Panc1 (cell line): ENCODE data around the gene POLN. TPM values are rescaled to one million over a fixed set of nuclear protein-coding genes. Genes with fewer than 3 reads are reported as not detected.

Experiments used
- ATAC-seq: fragments of 200-7000 bp; cut with Tn5 transposase; 2 replicates; pipeline ENCODE4 v1.9.1; 2020; ENCODE audit warnings: mild to moderate bottlenecking, moderate library complexity
- BruUV-seq: library from RNA; stranded (reverse); fragments of 400-500 nt; replicated peaks from 2 replicates; lab custom pipeline; 2021; lab: Mats Ljungman, UMichigan
- CTCF ChIA-PET: fragments of 300-600 bp; sonication (Branson Sonifier 250); formaldehyde crosslinking; loops from one replicate; lab custom pipeline; 2022; ENCODE audit warnings: antibody characterized with exemption; lab: Charles Lee
- POLR2A ChIA-PET: fragments of 300-600 bp; sonication (Branson Sonifier 250); formaldehyde crosslinking; loops from one replicate; lab custom pipeline; 2022; ENCODE audit warnings: antibody characterized with exemption; lab: Charles Lee
- DNase-seq: peaks from one replicate; pipeline ENCODE4 v3.0.0-alpha.2; 2010; ENCODE audit warnings: low read depth, low spot score
- H3K27ac ChIP-seq: 2 replicates; pipeline ENCODE4 v1.5.1; 2011; ENCODE audit warnings: mild to moderate bottlenecking, low read length, inconsistent platforms
- H3K27me3 ChIP-seq: fragments of 200-500 bp; sonication (Bioruptor generic); 2 replicates; pipeline ENCODE4 v1.6.0; 2014; ENCODE audit warnings: low read length, inconsistent platforms; ENCODE audit not compliant: control insufficient read depth, insufficient read depth
- H3K36me3 ChIP-seq: fragments of 200-500 bp; sonication (Bioruptor generic); 2 replicates; pipeline ENCODE4 v1.5.1; 2014; ENCODE audit warnings: inconsistent platforms, mild to moderate bottlenecking, low read length, moderate library complexity; ENCODE audit not compliant: control insufficient read depth, insufficient read depth
- H3K4me1 ChIP-seq: 2 replicates; pipeline ENCODE4 v1.5.1; 2011; ENCODE audit warnings: inconsistent platforms, mild to moderate bottlenecking, low read length, moderate library complexity; ENCODE audit not compliant: control insufficient read depth, insufficient read depth
- H3K4me3 ChIP-seq, 2 experiments: 2 replicates each; pipeline ENCODE4 v1.5.1; 2011 to 2012; ENCODE audit warnings: low read depth in 2 of 2, low read length in 2 of 2, mild to moderate bottlenecking in 2 of 2, inconsistent platforms in 1 of 2, moderate library complexity in 1 of 2
- H3K9me3 ChIP-seq: fragments of 200-500 bp; sonication (Bioruptor generic); 2 replicates; pipeline ENCODE4 v1.5.1; 2014; ENCODE audit warnings: low read depth, mild to moderate bottlenecking, inconsistent platforms, low read length, moderate library complexity; ENCODE audit not compliant: control insufficient read depth, insufficient read depth
- POLR2AphosphoS5 ChIP-seq: IDR thresholded peaks from 2 replicates; pipeline ENCODE4 v1.6.1; 2012; ENCODE audit warnings: mild to moderate bottlenecking, low read depth, low read length, moderate library complexity
- SIN3A ChIP-seq: IDR thresholded peaks from 2 replicates; pipeline ENCODE4 v1.6.1; 2012; ENCODE audit warnings: low read depth, mild to moderate bottlenecking, low read length, moderate library complexity, borderline replicate concordance; ENCODE audit not compliant: insufficient read depth
- TCF7L2 ChIP-seq: IDR thresholded peaks from 2 replicates; pipeline ENCODE4 v1.6.1; 2011; ENCODE audit warnings: mild to moderate bottlenecking, low read depth, low read length, inconsistent platforms
- in situ Hi-C: cut with HindIII; loops from 2 replicates; pipeline ENCODE4 v1.10.0; 2016; ENCODE audit warnings: low sequenced_read_pairs, low pct_unique_long_range_greater_than_20kb
- intact Hi-C: fragments of 100-400 bp; cut with micrococcal nuclease; formaldehyde crosslinking; loops from one replicate; pipeline ENCODE4 v1.10.0; 2022; ENCODE audit not compliant: unreplicated experiment
- total RNA-seq: library from RNA; stranded (reverse); gene quantifications from one replicate; pipeline ENCODE4 v1.2.1, GENCODE V29; 2021; ENCODE audit not compliant: unreplicated experiment
- TF ChIP-seq, protein P1 (sequence below), 2 experiments: IDR thresholded peaks; 2 replicates each; pipeline ENCODE4 v1.6.1; 2011 to 2012; ENCODE audit warnings: low read depth in 2 of 2, control low read depth in 1 of 2, low read length in 1 of 2, mild to moderate bottlenecking in 1 of 2, moderate library complexity in 1 of 2; ENCODE audit not compliant: insufficient read depth in 1 of 2
- TF ChIP-seq, protein P2 (sequence below): fragments of 450-650 bp; IDR thresholded peaks from 2 replicates; pipeline ENCODE4 v1.5.1; 2017; ENCODE audit warnings: mild to moderate bottlenecking

Gene POLN
- total RNA-seq, 1 experiment from 2014 or later: 4.3 TPM

DNA sequence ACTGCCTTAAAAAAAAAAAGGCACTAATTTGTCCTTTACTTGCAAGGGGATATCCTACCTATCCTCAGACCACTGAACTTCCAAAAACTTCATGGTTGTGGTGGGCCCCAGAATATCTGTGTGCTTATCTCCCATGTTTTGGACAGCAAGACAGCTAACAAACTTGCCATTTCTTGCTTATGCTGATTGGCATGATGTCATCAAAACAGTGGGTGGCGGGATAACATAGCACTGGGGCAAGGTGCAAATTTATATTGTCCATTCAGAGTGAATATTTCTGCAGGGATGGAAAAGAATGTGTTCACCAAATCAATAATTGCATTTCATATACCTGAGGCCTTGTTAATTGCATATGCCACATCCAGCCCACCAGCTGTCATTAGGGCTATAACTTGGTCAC is 23.5 kb downstream of the POLN start:
- H3K4me3 ChIP-seq: no peak overlapping the region
- in situ Hi-C loops (no loop called here), intact Hi-C loops (no loop called here)
- no TSS peak for BruUV-seq
- H3K4me1 ChIP-seq: no peaks in the 10 kb centered on the region; the same call in 1 of the 2 replicates
- H3K36me3 ChIP-seq: no peaks in the 10 kb centered on the region; the same call in 1 of the 2 replicates
- ATAC-seq (no peak), DNase-seq (no peak)
- no peaks in the 10 kb centered on the region for H3K9me3 ChIP-seq
- H3K27ac ChIP-seq: no peak overlapping the region
- POLR2A ChIA-PET: no interaction called here
- TF ChIP-seq, protein P1, sequence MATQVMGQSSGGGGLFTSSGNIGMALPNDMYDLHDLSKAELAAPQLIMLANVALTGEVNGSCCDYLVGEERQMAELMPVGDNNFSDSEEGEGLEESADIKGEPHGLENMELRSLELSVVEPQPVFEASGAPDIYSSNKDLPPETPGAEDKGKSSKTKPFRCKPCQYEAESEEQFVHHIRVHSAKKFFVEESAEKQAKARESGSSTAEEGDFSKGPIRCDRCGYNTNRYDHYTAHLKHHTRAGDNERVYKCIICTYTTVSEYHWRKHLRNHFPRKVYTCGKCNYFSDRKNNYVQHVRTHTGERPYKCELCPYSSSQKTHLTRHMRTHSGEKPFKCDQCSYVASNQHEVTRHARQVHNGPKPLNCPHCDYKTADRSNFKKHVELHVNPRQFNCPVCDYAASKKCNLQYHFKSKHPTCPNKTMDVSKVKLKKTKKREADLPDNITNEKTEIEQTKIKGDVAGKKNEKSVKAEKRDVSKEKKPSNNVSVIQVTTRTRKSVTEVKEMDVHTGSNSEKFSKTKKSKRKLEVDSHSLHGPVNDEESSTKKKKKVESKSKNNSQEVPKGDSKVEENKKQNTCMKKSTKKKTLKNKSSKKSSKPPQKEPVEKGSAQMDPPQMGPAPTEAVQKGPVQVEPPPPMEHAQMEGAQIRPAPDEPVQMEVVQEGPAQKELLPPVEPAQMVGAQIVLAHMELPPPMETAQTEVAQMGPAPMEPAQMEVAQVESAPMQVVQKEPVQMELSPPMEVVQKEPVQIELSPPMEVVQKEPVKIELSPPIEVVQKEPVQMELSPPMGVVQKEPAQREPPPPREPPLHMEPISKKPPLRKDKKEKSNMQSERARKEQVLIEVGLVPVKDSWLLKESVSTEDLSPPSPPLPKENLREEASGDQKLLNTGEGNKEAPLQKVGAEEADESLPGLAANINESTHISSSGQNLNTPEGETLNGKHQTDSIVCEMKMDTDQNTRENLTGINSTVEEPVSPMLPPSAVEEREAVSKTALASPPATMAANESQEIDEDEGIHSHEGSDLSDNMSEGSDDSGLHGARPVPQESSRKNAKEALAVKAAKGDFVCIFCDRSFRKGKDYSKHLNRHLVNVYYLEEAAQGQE (IDR thresholded peaks at IDR 0.05; ENCODE audit: insufficient read depth in 1 of 2, low read depth in 2 of 2, low read length in 1 of 2): no peak
- TF ChIP-seq TCF7L2: no peak
- TF ChIP-seq POLR2AphosphoS5: no peak
- TF ChIP-seq SIN3A: no peak
- TF ChIP-seq, protein P2, sequence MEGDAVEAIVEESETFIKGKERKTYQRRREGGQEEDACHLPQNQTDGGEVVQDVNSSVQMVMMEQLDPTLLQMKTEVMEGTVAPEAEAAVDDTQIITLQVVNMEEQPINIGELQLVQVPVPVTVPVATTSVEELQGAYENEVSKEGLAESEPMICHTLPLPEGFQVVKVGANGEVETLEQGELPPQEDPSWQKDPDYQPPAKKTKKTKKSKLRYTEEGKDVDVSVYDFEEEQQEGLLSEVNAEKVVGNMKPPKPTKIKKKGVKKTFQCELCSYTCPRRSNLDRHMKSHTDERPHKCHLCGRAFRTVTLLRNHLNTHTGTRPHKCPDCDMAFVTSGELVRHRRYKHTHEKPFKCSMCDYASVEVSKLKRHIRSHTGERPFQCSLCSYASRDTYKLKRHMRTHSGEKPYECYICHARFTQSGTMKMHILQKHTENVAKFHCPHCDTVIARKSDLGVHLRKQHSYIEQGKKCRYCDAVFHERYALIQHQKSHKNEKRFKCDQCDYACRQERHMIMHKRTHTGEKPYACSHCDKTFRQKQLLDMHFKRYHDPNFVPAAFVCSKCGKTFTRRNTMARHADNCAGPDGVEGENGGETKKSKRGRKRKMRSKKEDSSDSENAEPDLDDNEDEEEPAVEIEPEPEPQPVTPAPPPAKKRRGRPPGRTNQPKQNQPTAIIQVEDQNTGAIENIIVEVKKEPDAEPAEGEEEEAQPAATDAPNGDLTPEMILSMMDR: no peak
- CTCF ChIA-PET: no interaction called here
- H3K27me3 ChIP-seq: no peaks in the 10 kb centered on the region

DNA sequence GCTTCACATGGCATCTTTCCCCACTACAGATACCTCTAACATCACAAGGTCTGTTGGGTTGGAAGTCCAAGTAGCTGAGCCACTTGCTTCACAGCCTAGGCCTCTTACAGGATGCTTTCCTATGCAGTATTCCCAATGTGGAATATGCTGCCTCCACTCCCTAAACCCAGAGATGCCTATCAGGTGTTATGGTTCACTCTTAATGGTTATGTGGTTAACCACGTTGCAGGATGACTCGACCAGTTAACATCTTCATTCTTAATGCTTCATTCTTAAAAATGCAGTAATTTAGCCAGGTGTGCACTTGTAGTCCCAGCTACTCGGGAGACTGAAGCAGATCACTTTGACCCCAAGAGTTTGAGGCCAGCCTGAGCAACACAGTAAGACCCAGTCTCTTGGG is 24.2 kb downstream of the POLN start:
- Histone ChIP-seq H3K36me3 (no peaks in the 10 kb centered on the region), H3K27ac (no peak overlapping the region), H3K4me3 (no peak overlapping the region), H3K27me3 (no peaks in the 10 kb centered on the region), H3K4me1 (no peaks in the 10 kb centered on the region; the same call in 1 of the 2 replicates), H3K9me3 (no peaks in the 10 kb centered on the region)
- ChIA-PET CTCF (no interaction called here), POLR2A (no interaction called here)
- BruUV-seq: no TSS peak
- TF ChIP-seq SIN3A: no peak
- TF ChIP-seq TCF7L2: no peak
- TF ChIP-seq POLR2AphosphoS5: no peak
- TF ChIP-seq, protein P1 (IDR thresholded peaks at IDR 0.05; ENCODE audit: insufficient read depth in 1 of 2, low read depth in 2 of 2, low read length in 1 of 2): no peak
- TF ChIP-seq, protein P2: no peak
- ATAC-seq: peak; percentile 42
- intact Hi-C loops (no loop called here), in situ Hi-C loops (no loop called here)
- no peak for DNase-seq
